Measurements from ENCODE around the gene LXN.

- TF ChIP-seq CTCF (optimal IDR thresholded peaks at IDR 0.05 in 1 of 3, IDR thresholded peaks at IDR 0.05 in 1 of 3, conservative IDR thresholded peaks at IDR 0.05 in 1 of 3; ENCODE audit: extremely low read depth in 1 of 3, insufficient read depth in 2 of 3, low read length in 3 of 3) (no peak), EZH2 (IDR thresholded peaks at IDR 0.05; ENCODE audit: low read length) (no peak)
Observed at GRCh38 chr3:158685159-158685558, 12.7 kb upstream of the LXN start.
